Fibroblast of skin of scalp (primary cell): ENCODE data around the gene INAFM2.

Source experiments
- DNase-seq: peaks from one replicate; pipeline ENCODE4 v3.0.0-alpha.2; 2013

Gene INAFM2

GRCh38 chr15:40330368-40330836, 6.9 kb downstream of the INAFM2 start:
- DNase-seq = no peak

GRCh38 chr15:40331026-40331425, 7.5 kb downstream of the INAFM2 start:
- DNase-seq = no peak

GRCh38 chr15:40331637-40332036, 8.1 kb downstream of the INAFM2 start:
- no peak for DNase-seq

GRCh38 chr15:40332113-40332781, 8.8 kb downstream of the INAFM2 start:
- no peak for DNase-seq

- DNase-seq = peak; percentile 79
Observed at GRCh38 chr15:40333922-40334492, 10.5 kb downstream of the INAFM2 start.

GRCh38 chr15:40334541-40334940, 11.0 kb downstream of the INAFM2 start:
- no peak for DNase-seq

- DNase-seq = no peak
Observed at GRCh38 chr15:40334941-40335795, 11.7 kb downstream of the INAFM2 start.

- DNase-seq = no peak
Observed at GRCh38 chr15:40335938-40336743, 12.6 kb downstream of the INAFM2 start.

- no peak for DNase-seq
Observed at GRCh38 chr15:40336744-40337122, 13.2 kb downstream of the INAFM2 start.

- DNase-seq = no peak
Observed at GRCh38 chr15:40337597-40337996, 14.1 kb downstream of the INAFM2 start.

GRCh38 chr15:40338041-40338657, 14.7 kb downstream of the INAFM2 start:
- peak; percentile 87 for DNase-seq

- peak; percentile 97 for DNase-seq
Observed at GRCh38 chr15:40338921-40339620, 15.6 kb downstream of the INAFM2 start.

- peak; percentile 52 for DNase-seq
Observed at GRCh38 chr15:40339621-40339945, 16.1 kb downstream of the INAFM2 start.

- peak; percentile 93 for DNase-seq
Observed at GRCh38 chr15:40340038-40340739, 16.7 kb downstream of the INAFM2 start.

GRCh38 chr15:40340740-40341400, 17.4 kb downstream of the INAFM2 start, which contains the start of gene CCDC9B:
TSS of gene CCDC9B (minus strand) at chr15:40340939. CDS start at chr15:40340819, 120 bp downstream.
- DNase-seq = peak; percentile 94

- DNase-seq = no peak
Observed at GRCh38 chr15:40342416-40343320, 19.2 kb downstream of the INAFM2 start.

- peak; percentile 94 for DNase-seq
Observed at GRCh38 chr15:40343512-40343911, 20.0 kb downstream of the INAFM2 start.

GRCh38 chr15:40344217-40344616, 20.7 kb downstream of the INAFM2 start:
- peak; percentile 69 for DNase-seq

GRCh38 chr15:40344631-40345120, 21.2 kb downstream of the INAFM2 start:
- peak; percentile 75 for DNase-seq
